Effector CD4-positive, alpha-beta T cell (primary cell): ENCODE results near the gene MRC1.

Source experiments
- DNase-seq: peaks from one replicate; pipeline ENCODE4 v3.0.0-alpha.2; 2020

Gene MRC1

GRCh38 chr10:17795813-17796594, 13.1 kb upstream of the MRC1 start:
- no peak for DNase-seq

DNA sequence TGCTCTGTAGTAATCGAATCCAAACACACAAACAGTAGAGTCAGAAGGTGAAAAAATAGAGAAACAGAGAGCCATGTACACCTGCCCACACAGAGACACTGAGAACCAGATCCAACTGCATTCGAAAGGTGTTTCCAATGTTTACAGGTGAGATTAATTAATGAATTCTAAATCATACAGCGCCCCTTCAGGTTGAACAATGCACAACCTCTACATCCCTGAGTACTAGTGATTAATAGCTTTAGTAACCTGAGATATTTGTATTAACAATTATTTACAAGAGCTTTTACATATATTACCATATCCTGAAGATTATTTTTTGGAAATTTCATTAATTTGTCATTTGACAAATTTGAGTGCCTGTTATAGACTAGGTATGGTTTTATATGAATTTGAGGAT, 7.6 kb upstream of the MRC1 start:
- DNase-seq, result no peak

DNA sequence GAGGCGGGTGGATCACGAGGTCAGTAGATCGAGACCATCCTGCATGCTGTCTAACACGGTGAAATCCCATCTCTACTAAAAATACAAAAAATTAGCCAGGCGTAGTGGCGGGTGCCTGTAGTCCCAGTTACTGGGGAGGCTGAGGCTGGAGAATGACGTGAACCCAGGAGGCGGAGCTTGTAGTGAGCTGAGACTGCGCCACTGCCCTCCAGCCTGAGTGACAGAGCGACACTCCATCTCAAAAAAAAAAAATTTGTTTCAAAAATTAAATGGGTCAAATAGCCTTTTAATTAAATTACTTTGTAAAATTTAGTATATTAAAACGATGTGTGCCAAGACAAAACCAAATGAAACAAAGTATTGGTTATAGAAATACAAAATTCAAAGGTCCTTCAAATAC, 6.8 kb upstream of the MRC1 start:
- no peak for DNase-seq

GRCh38 chr10:17802976-17803375, 6.2 kb upstream of the MRC1 start:
- no peak for DNase-seq

- DNase-seq, result no peak
Observed at GRCh38 chr10:17805330-17805729, 3.8 kb upstream of the MRC1 start.

DNA sequence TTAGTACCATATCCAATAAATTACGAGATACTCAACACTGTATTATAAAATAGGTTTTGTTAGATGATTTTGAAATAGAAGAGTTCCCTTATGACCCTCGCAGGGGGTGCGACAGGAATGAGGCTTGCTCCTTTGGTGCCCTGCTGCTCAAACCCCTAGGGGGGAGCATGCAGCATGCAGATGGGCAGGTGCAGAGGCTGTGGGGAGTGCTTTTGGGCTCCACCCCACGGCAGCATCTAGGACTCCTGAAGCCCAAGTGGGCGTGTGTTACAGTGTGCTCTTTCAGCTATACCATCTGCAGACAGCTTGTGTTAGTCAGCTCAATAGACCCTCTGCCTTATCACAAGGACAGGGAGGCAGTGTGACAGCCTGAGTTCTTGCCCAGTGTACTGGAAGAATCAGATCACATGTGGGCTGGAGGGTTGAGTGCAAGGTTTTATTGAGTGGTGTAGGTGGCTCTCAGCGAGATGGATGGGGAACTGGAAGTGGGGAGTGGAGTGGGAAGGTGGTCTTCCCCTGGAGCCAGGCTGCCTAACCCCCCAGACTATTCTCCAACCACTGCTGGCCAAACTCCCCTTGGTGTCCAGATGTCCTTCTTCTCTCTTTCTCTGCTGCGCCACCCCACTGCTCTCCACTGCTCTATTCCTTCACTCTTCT, 3.1 kb upstream of the MRC1 start:
- DNase-seq, result peak; percentile 12

GRCh38 chr10:17811146-17811865, 2.2 kb downstream of the MRC1 start:
- no peak for DNase-seq

DNA sequence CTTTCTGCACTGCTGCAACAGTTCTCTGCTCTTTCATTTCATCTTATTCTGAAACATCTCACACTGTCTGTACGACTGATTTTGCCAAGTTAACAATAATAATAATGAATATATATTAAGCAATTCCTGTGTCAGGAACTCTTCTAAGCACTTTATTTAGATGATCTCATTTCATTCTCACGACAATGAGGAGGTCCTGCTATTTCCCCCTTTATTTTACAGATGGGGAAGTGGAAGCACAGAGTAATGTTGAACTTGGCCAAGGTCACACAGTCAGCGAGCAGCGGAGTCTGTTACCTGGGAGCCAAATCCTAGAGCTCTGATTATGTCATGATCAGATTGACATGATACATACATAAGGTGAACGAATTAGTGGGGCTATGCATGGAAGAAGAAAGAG, 5.8 kb downstream of the MRC1 start:
- no peak for DNase-seq

- DNase-seq, result no peak
Observed at GRCh38 chr10:17816199-17816598, 7.1 kb downstream of the MRC1 start.

DNA sequence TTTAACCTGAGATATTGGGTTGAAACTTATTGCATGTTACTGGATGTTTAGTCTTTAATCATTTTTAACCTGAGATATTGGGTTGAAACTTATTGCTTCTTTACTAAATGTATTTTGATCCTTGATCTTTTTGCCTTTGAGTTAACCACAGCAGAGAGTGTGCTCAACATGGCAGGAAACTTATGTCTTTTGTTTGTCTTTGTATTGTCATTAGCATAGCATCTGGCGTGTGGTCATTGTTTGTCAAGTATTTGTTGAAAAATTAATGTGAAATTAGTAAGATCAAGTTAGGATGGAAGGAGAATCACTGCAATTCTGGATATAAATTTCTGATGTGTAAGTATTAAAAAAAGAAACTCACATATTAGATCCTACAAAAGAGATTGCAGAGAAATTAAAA, 8.2 kb downstream of the MRC1 start:
- DNase-seq, result no peak

GRCh38 chr10:17817790-17818189, 8.6 kb downstream of the MRC1 start:
- DNase-seq, result no peak

- DNase-seq, result no peak
Observed at GRCh38 chr10:17819836-17820235, 10.7 kb downstream of the MRC1 start.

GRCh38 chr10:17820943-17821342, 11.8 kb downstream of the MRC1 start:
- DNase-seq, result no peak

DNA sequence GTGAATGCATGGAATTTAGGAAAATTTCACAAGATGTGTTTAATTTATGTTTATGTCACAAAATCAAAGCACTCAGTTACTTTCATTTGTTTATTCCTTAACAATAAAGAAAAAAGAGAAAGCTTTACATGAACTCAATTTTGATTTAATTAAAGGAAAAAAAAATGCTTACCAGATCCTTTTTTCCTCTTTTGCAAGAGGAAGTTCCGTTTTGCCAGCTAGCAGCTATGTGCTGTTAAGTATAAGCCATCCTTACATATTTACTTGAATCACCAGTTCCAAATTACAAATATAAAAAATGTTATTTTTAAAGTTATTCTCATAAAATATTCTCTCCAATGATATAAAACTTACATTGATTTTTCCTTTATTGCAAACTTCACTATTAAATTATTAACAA, 12.7 kb downstream of the MRC1 start:
- DNase-seq, result no peak

DNA sequence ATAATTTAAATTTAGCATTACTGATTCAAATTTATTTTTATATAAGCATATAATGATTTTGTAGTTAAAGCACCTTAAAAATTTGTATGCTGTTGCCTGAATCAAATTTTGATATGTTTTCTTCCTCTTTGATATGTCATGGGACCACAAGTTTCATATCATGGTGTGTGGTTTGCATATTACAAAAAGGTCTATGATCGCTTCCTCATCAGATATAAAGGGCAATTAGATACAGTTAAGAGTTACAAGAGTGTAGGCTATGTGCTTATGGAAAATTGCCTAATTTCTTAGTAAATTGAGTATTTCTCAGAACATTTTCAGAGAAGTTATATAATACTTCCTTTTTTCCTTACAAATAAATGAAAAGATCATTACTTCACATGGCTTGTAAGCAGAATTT, 22.2 kb downstream of the MRC1 start:
- DNase-seq, result no peak

DNA sequence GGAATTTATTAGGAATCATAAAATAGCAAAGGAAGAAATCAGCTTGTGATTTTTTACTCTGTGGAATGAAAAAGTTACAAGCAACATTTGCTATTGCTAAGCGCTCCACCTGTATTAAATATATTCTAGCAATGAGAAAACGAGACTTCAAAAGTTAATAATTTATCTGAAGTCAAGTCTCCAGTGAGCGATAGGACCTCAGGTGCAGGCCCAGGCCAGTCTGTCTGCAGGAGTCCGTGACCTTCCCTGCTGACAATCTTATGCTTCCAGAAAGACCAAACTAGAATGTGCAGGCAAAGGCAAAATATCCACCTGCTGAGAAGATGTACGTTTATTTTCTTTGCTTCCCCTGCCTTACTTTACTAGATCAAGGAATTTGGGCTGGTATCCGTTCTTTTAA, 22.7 kb downstream of the MRC1 start:
- no peak for DNase-seq

DNA sequence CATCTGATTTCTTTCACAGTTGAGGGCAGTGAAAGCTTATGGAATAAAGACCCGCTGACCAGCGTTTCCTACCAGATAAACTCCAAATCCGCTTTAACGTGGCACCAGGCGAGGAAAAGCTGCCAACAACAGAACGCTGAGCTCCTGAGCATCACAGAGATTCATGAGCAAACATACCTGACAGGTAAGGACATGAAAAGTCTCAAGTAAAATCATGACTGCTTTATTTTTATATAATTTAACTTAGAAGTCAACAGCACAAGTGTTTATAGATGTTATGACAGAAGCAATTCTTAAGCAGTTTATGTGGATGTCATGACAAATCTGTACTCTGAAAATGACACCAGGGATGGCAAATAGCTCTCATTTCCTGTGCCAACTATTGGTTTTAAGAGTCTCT, 24.5 kb downstream of the MRC1 start:
- no peak for DNase-seq

DNA sequence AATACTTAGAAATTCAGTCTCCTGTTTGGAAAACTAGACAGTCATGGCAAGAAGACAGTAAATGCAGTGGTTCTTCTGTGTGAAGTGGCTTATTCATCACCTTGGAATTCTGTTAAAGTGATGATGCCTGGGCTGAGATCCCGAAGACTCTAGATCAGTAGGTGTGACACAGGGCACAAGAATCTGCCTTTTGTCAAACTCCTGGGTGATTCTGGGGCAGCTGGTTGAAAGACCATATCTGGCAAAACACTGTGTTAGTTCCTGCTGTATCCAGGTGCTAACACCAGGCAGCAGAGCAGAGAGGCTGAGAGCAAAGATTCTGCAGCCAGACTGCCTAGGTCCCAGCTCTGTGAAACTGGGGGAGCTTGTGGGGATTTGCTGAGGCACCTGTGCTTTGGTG, 26.5 kb downstream of the MRC1 start:
- DNase-seq, result no peak

- DNase-seq, result no peak
Observed at GRCh38 chr10:17836942-17837341, 27.8 kb downstream of the MRC1 start.

DNA sequence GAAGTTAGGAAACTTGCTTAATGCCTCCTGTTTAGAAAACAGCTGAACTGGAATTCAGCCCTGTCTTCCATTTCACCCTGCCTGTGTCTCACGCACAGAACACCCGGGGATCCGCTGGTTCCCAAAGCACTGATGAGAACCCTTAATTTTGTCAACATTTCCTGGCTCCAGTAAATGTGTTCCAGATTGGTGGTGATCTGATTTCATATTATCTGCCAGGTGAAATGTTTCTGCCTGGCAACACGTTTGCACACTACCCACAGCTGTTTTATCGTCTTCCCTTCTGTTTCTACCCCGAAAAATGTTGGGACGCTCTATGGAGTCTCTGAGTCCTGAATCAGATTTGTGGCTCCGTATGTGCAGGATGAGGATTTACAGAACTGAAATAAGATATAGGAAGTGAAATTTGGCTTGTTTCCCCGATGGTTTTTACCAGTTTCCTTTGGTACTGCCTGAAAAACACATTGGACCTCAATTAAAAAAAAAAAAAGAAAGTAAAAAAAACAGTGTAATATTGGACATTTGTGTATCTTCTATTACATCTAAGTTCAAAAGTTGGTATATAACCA, 29.0 kb downstream of the MRC1 start:
- no peak for DNase-seq

DNA sequence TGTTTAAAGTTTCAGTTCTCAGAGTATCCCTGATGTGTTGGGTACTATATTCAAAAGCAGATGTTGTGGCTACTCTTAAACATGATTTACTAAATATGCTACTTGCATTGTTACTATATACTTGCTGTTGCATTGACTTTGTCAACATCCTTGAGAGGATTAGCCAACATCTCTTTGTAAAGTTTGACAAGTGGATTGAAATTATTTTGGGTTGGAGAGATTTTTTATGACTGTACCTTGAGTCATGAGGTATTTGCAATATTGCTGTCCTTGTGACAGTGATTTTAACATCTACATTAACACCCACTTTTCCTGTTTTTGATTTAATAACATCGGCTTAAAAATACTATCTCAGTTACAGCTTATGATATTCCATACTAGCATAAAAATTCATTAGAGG, 31.9 kb downstream of the MRC1 start:
- DNase-seq, result no peak

DNA sequence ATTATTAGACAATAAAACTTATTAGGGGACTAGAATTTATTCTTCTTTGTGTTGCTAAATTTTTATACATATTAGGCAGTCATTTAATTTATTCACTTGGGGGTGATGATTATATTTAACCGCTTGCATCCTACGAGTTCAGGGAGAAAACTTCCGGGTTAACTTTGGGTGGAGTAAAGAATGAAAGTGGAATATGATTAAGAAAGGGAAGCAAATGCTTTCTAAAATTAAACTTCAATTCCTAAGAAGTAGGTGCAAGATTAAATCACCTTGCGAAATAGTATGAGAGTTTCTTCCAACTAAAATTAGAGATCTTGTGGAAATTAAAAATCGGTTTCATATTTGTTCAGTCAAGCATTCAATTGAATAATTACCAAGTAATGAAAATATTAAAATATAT, 33.5 kb downstream of the MRC1 start:
- DNase-seq, result no peak

- no peak for DNase-seq
Observed at GRCh38 chr10:17847585-17848296, 38.6 kb downstream of the MRC1 start.
